GM10248 (cell line): ENCODE data around the gene HSD17B3.
A peak's percentile ranks its signal among the peaks of the same experiment; 100 is the strongest.
"Not testable (repeated sequence)": the region's sequence is repeated elsewhere in the genome, so short reads cannot be mapped to it uniquely, and the experiment has no call there.

Experiments
- CTCF ChIA-PET: fragments of 300-600 bp; sonication (Branson Sonifier 250); formaldehyde crosslinking; extraction: SDS; loops from one replicate; lab custom pipeline; 2021; ENCODE audit warnings: antibody characterized with exemption; lab: Yijun Ruan, JAX
- POLR2A ChIA-PET: fragments of 350-650 bp; sonication (Branson Sonifier 250); formaldehyde crosslinking; extraction: SDS; loops from one replicate; lab custom pipeline; 2020; ENCODE audit warnings: antibody characterized with exemption; lab: Yijun Ruan, JAX
- DNase-seq: peaks from one replicate; pipeline ENCODE4 v3.0.0; 2012; ENCODE audit errors: extremely low spot score
- TF ChIP-seq, protein P1 (sequence below): IDR thresholded peaks from 2 replicates; pipeline ENCODE4 v1.5.1; 2012; ENCODE audit warnings: mild to moderate bottlenecking, low read depth; ENCODE audit errors: extremely low read depth, missing control alignments, control extremely low read depth

Gene HSD17B3

GRCh38 chr9:96245399-96245798 lies 56.6 kb downstream of the HSD17B3 start:
- TF ChIP-seq, protein P1, sequence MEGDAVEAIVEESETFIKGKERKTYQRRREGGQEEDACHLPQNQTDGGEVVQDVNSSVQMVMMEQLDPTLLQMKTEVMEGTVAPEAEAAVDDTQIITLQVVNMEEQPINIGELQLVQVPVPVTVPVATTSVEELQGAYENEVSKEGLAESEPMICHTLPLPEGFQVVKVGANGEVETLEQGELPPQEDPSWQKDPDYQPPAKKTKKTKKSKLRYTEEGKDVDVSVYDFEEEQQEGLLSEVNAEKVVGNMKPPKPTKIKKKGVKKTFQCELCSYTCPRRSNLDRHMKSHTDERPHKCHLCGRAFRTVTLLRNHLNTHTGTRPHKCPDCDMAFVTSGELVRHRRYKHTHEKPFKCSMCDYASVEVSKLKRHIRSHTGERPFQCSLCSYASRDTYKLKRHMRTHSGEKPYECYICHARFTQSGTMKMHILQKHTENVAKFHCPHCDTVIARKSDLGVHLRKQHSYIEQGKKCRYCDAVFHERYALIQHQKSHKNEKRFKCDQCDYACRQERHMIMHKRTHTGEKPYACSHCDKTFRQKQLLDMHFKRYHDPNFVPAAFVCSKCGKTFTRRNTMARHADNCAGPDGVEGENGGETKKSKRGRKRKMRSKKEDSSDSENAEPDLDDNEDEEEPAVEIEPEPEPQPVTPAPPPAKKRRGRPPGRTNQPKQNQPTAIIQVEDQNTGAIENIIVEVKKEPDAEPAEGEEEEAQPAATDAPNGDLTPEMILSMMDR, result no peak
- no peak for DNase-seq
- CTCF ChIA-PET, result interaction anchor here (0.8 to 5.3 kb wide), 2 partner anchors 12 to 71 kb away, joined by 3 to 51 read pairs; no protein-coding TSS in a partner anchor
- POLR2A ChIA-PET, result no interaction called here

GRCh38 chr9:96243778-96244177 lies 58.2 kb downstream of the HSD17B3 start:
- CTCF ChIA-PET, result interaction anchor here (5.3 kb wide), 1 partner anchor 10 kb away, joined by 51 read pairs; no protein-coding TSS in a partner anchor
- POLR2A ChIA-PET, result no interaction called here
- no peak for DNase-seq
- TF ChIP-seq, protein P1, result no peak

GRCh38 chr9:96242811-96243210 lies 59.2 kb downstream of the HSD17B3 start:
- ChIA-PET POLR2A (no interaction called here), CTCF (no interaction called here)
- TF ChIP-seq, protein P1, result no peak
- DNase-seq, result no peak

GRCh38 chr9:96241391-96241809 lies 60.6 kb downstream of the HSD17B3 start:
- TF ChIP-seq, protein P1, result no peak
- CTCF ChIA-PET, result interaction anchor here (1.0 kb wide), 1 partner anchor 9 kb away, joined by 3 read pairs; no protein-coding TSS in a partner anchor
- POLR2A ChIA-PET, result no interaction called here
- no peak for DNase-seq

DNA sequence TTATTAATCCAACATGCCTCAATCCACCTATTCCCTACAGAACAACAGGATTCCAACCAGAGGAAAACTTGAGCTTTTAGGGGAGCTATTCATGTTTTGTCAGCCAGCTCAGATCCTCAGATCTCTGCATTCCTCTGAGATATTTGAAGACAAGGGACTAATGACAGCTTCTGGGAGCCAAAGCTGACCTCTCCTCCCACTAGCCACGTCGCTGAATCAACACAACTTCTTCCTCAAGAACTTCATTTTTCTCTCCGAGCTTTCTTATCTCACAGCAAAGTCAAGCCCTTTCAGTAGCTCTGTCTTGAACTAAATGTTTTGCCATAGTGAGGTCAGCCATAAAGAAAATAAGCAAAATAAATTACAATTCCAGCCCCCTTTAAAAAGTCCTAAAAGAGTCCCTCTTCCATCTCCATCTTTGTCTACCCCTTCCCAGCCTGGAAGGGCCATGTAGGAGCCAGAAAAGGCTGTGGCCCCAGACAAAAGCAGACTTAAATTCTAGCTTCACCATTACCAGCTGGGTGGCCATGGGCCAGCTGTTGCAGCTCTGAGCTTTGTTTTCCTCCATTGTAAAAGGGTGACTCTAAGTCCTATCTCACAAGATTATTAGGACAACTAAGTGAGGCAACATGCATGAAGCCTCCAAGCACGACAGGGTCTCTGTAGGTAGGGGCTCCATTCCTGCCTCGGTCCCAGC lies 65.0 kb downstream of the HSD17B3 start:
- DNase-seq, result no peak
- TF ChIP-seq, protein P1, result no peak
- ChIA-PET POLR2A (no interaction called here), CTCF (interaction anchor here (0.7 to 6.8 kb wide), 7 partner anchors 9 to 80 kb away, joined by 3 to 51 read pairs (median 4); no protein-coding TSS in a partner anchor)

- CTCF ChIA-PET, result interaction anchor here (0.9 to 6.8 kb wide), 5 partner anchors 8 to 81 kb away, joined by 3 to 51 read pairs (median 7); no protein-coding TSS in a partner anchor
- POLR2A ChIA-PET, DNase-seq: not testable (repeated sequence)
These were observed 65.6 kb downstream of the HSD17B3 start for GRCh38 chr9:96236337-96236736.

DNA sequence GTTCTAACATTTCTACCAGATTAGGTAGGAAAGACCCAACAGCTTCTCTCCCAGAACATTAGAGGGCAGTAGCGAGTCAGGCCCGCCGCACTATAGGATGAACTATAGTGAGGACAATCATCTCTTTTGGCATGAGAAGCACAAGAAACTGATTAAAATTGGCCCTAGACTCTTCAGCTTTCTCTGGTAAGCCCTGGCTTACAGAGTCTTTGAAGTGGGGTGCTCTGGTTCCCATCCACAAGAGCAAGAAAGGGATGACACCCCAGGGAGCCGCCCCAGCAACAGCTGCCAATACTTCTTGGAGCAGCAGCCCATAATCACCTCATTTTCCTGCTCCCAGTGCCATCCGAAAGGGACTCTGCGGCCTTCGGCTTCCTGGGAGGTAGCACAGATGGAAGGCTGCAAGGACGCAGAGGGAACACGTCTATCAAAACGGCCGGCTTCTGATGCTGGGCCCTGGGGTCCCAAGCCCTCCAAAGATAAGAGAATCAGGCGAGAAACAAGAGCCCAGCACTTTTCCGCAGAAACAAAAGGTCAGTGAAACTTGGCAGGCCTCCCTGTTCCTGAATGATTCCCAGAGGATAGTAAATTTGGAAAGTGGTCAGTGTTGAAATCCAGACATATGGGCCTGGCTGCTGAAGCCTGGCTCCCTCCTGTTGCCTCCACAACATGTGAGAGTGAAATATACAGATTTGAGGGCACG lies 69.3 kb downstream of the HSD17B3 start:
- peak; percentile 65 for DNase-seq
- POLR2A ChIA-PET, result no interaction called here

More for the DNA sequence above, 69.3 kb downstream of the HSD17B3 start:
- TF ChIP-seq, protein P1, result peak; percentile 70
- CTCF ChIA-PET, result interaction anchor here (0.7 to 6.8 kb wide), 27 partner anchors 8 to 536 kb away, joined by 3 to 51 read pairs (median 4); no protein-coding TSS in a partner anchor
